HG03520 (cell line): ENCODE results near the gene TADA3.

Experiments
- ATAC-seq: cut with Tn5 transposase; IDR thresholded peaks from one replicate; pipeline ENCODE4 v1.9.1; 2021; ENCODE audit warnings: mild to moderate bottlenecking, moderate library complexity; ENCODE audit not compliant: unreplicated experiment

Gene TADA3

GRCh38 chr3:9792405-9793160 lies at the start of gene TADA3, which contains the start of gene ARPC4:
TSS of gene TADA3 (minus strand) at chr3:9792473. CDS start at chr3:9791466, 1,007 bp downstream.
TSS of gene ARPC4 (plus strand) at chr3:9793082. CDS start at chr3:9793122, 40 bp downstream.
- peak; percentile 79 for ATAC-seq

DNA sequence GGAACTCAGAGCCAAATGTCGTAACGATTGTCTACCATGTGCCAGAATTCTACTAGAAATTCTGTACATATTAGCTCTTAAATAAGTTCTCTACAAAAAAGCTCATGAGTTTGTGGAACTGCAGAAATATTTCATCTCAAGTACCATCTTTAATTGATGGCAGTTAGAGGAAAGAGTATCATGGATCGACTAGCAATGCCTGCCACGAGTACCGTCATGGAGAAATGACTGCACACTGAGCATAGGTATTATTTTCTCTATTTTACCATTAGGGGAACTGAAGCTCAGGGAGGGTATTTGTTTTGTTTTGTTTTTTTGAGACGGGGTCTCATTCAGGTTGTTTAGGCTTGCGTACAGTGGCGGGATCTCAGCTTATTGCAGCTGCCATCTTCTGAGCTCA lies 48.7 kb upstream of the TADA3 start:
- no peak for ATAC-seq

GRCh38 chr3:9838856-9839255 lies 46.6 kb upstream of the TADA3 start:
- ATAC-seq, result no peak

DNA sequence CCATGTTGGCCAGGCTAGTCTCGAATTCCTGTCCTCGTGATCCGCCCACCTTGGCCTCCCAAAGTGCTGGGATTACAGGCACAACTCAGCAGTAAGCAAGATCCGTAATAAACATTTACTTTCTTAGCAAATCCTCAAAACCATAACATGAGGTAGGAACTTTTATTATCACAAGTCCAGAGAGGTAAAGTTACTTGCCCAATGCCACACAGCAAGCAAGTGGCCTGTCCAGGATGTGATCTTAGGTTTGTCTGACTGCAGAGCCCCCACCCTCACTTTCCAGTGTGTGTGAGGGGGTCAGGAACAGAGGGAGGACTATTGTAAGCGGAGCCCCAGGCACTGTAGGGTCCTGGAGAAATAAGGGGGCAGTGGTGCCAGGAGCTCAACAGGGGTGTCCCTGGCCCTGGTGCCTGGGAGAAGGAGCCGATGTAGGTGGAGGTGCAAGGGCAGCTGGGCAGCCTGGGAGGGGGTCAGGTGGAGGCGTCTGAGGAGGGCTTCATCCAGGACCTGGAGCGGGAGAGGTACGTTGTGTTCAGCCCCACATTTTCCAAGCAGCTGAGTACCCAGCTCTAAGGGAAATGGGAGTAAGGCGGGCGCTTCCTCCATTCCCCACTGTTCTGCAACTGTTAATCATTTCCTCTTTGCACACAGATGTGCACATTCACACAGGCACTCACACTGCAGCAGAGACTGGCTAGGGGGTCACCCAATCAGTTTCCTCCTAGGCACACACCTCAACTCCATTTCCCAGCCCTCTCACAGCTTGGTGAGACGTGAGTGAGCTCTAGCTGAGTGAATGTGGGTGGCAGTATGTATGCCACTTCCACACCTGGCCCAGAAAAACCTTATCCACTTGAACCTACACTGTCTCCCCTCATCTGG lies 45.7 kb upstream of the TADA3 start:
- ATAC-seq, result no peak

DNA sequence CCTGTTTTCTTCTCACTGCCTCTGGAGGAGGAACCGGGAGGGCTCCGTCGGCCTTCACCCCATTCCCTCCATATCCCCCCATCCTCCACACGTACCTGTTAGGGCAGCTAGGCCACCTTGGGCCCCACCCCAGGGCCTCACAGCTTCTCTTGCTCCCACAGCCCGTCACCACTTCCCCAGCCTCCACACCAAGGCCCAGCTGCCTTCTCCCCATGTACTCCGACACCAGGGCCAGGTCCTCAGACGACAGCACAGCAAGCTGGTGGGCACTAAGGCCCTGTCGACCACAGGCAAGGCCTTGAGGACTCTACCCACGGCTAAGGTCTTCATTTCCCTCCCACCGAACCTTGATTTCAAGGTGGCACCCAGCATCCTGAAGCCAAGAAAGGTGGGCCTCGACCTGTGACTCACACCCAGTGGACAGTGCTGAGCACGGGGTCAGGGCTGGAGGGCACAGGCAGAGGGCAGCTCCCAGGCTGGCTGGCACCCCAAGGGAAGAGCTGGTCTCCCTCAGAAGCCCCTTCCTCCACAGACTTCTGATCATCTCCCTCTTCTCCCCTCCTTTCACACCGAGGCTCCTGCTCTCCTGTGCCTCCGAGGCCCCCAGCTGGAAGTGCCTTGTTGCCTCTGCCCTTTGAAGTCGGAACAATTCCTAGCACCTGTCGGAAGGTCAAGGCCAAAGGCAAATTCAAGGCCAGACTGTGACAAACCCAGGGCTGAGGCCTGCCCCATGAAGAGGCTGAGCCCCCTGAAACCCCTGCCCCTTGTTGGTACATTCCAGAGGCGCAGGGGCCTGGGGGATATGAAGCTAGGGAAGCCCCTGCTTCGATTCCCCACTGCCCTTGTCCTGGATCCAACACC lies 42.5 kb upstream of the TADA3 start:
- no peak for ATAC-seq

GRCh38 chr3:9833078-9833477 lies 40.8 kb upstream of the TADA3 start:
- ATAC-seq, result no peak

DNA sequence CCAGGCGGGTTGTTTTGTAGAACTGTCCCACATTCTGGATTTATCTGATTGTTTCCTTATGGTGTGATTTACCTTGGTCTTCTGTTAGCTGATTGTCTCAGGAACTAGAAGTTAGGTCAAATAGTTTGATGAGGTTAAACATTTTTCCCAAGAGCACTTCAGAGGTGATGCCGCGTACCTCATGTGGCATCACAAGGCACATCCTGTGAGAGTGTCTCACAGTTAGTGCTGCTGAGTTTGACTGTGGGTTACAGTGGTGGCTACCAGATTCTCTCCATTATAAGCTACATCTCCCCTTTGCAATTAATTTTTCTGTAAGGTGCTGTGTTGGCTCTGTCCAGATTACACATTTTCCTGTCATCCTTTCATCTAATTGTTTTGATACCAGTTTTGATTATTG lies 39.0 kb upstream of the TADA3 start:
- no peak for ATAC-seq

GRCh38 chr3:9828801-9829755 lies 36.8 kb upstream of the TADA3 start:
- no peak for ATAC-seq

GRCh38 chr3:9826815-9827573 lies 34.7 kb upstream of the TADA3 start:
- no peak for ATAC-seq

DNA sequence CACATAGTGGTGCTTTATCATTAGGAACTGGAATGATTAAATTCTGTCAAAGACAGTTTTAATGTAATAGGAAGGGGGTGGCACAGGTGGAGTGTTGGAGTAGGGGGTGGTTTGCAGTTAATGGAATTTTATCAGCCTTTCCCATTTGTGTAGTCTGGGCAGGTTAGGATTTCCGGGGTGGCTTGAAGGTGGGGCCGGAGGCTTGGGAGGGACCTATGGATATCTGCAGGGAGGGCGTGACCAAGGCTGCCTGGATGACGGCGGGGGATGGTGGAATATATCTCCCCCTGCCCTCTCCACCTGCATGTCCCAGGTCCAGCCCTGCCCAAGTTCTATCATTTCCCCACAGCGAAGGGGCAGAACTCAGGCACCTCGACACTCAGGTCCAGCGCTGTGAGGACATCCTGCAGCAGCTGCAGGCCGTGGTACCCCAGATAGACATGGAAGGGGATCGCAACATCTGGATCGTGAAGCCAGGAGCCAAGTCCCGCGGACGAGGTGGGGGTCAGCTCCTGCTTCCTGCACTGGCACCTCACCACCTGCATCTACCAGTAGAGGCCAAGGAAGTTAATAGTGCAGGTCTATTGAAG lies 33.3 kb upstream of the TADA3 start:
- ATAC-seq, result no peak

GRCh38 chr3:9820946-9821345 lies 28.7 kb upstream of the TADA3 start:
- ATAC-seq, result no peak

DNA sequence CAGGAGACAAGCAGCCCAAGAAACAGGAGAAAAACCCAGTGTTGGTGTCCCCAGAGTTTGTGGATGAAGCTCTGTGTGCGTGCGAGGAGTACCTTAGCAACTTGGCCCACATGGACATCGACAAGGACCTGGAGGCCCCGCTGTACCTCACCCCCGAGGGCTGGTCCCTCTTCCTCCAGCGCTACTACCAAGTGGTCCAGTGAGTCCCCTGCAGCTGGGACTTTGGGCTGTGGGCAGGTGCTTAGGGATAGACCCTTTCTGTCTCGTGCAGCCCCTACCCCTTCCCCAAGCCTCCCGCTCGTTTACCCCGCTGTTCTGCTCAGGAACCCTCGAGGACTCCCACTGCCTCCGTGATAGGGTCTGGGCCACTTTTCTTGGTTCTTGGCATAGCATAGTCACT lies 28.3 kb upstream of the TADA3 start:
- no peak for ATAC-seq

- no peak for ATAC-seq
Measured at GRCh38 chr3:9818666-9819335, 26.5 kb upstream of the TADA3 start.

DNA sequence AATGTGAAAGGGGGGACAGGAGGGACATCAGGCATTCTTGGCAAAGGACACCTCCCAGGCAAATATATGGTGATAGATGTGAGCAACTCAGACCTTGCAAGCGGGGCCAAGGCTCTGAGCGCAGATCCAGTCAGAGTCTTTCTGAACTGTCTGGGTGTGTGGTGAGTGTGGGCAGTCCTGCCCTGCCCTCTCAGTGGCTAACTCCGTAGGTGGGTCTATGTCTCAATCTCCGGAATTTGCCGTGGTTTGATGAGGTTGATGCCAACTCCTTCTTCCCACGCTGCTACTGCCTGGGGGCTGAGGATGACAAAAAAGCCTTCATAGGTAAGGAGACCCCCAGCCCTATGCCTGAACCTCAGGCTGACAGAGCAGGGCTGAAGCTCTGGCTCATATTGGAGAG lies 25.2 kb upstream of the TADA3 start:
- ATAC-seq, result no peak

DNA sequence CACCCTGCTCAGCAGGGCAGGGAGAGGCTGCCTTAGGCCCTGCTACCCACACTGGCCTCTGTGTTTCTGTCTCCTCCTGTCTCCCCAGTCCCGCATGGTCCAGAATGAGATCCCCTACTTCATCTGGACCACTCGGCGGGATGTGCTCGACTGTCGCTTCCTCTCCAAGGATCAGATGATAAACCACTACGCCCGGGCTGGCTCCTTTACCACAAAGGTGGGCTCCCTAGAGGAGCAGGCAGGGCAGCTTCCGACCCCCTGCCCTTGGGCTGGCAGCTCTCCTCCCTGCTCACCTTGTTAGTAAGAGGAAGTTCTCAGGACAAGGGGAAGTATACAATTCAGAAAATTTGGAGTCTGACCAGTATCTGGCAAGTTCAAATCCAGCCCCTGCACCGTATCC lies 23.7 kb upstream of the TADA3 start:
- ATAC-seq, result no peak

- ATAC-seq, result no peak
Measured at GRCh38 chr3:9812870-9813483, 20.7 kb upstream of the TADA3 start.

- no peak for ATAC-seq
Measured at GRCh38 chr3:9810846-9811245, 18.6 kb upstream of the TADA3 start.

GRCh38 chr3:9810433-9810770 lies 18.1 kb upstream of the TADA3 start:
- no peak for ATAC-seq
